Hematopoietic multipotent progenitor cell (in vitro differentiated cells): ENCODE measurements around the gene ZNF174. TPM values are rescaled to one million over a fixed set of nuclear protein-coding genes. Genes with fewer than 3 reads are reported as not detected.

Experiments used
- DNase-seq, 3 donors: peaks; one replicate each; pipeline ENCODE4 v3.0.0-alpha.2; 2011 to 2015; ENCODE audit warnings: low read depth in 2 of 3, low spot score in 2 of 3
- total RNA-seq: library from RNA; depleted of rRNA; stranded (reverse); fragments of >200 nt; gene quantifications from one replicate; pipeline ENCODE4 v1.2.3, GENCODE V29; 2012

The ZNF174 gene
- 8.6 TPM for total RNA-seq

DNA sequence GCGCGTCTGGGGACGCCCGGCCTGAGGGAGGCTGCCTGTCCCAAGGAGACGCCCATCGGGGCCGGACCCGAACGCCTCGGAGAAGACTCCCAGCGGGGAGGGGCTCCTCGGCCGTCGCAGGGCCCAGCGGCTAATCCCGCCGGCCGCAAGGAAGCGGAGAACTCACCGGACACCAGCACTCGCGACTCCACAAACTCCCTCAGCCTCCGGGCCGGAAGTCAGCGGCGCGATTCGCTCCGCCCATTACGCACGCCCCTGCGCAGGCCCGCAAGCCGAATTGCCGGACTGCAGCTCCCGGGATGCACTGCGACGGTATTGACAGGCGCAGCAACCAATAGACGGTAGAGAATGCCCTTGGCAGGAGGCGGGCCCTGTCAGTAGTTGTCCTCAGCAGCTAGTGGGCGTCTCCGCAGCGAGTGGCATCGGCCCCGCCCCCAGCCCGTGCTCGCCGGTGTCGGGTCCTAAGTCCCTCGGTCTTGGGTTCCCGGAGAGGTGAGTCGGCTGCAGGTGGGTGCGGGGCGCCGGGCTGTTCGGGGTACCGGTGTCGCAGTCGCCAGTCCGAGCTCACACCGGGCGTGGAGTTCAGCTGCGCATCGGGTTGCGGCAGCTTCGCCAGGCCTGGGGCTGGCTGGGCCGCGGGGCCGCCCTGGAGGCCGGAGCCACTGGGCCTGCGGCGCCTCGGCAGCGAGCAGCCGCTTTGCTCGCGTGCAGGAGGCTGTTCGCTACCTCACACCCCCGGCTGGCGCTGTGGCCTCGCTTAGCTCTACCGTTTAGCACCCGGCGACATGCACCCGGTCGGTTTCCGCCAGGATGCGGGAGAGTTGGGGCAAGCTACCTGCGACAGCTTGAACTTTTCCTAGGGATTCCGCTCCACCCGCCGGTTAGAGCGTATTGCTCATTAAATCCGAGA lies at the start of gene ZNF174, which contains the start of gene ZSCAN32:
TSS of gene ZNF174 (plus strand) at position 437 of the 910 bp plus-strand sequence. CDS start 790 bp downstream, outside the sequence.
TSS of gene ZSCAN32 (minus strand) at position 226 of the 910 bp plus-strand sequence. CDS start 3,447 bp downstream, outside the sequence.
- DNase-seq, result peak; percentile 85 to 99 (median 98)

DNA sequence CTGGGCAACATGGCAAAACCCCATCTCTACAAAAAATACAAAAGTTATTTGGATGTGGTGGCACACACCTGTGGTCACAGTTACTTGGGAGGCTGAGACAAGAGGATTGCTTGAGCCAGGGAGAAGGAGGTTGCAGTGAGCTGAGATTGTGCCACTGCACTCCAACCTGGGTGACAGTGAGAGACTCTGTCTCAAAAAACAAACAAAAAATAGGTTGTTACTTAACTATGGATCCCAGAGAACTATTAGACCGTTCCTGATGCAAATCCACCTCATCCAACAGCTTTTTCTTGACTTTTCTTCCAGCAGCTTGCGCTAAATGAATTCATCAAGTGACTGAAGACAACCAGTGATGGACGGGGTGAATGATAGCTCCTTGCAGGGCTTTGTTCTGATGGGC lies 45.4 kb upstream of the ZNF174 start, which contains the start of gene OR2C1:
TSS of gene OR2C1 (plus strand) at position 301 of the 400 bp plus-strand sequence. CDS start at position 353, 52 bp downstream.
- no peak for DNase-seq

DNA sequence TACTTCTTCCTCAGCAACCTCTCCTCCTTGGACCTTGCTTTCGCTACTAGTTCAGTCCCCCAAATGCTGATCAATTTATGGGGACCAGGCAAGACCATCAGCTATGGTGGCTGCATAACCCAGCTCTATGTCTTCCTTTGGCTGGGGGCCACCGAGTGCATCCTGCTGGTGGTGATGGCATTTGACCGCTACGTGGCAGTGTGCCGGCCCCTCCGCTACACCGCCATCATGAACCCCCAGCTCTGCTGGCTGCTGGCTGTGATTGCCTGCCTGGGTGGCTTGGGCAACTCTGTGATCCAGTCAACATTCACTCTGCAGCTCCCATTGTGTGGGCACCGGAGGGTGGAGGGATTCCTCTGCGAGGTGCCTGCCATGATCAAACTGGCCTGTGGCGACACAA lies 44.9 kb upstream of the ZNF174 start:
- no peak for DNase-seq

DNA sequence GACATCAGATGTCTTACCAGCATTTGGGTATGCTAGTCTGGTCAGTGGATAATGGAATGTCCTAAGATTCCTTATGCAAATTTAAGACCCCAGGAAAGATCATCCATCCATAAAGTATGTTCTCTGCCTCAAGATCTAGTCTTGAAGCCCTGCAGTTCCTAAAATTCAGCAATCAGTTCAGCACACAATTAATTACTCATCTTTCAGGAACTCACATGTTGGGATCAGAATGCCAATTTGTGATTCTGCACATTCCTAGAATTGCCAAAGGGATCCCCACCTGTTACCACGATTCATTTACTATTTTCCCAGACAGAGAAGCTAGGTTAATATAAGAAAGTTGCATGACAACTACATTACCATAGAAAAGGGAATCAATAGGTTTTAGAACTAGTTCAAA lies 42.1 kb upstream of the ZNF174 start:
- DNase-seq, result no peak

DNA sequence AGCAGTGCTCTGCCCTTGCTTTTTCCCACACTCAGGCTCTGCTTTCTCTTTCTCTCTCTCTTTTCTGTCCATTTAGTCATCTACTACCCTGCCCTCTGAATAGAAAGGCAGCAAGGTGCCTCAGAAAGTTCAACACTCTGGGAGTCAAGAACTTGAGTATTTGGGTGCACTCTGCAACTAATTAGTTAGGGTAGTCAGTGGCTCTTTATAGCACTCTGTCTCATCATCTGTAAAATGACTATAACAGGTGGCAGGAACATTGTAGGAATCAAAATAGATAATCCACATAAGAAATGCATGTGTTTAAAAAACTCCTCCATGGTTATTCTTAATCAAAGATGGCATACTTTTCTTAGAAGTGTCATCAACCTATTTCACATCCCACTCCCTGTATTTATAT lies 38.1 kb upstream of the ZNF174 start:
- DNase-seq, result no peak

DNA sequence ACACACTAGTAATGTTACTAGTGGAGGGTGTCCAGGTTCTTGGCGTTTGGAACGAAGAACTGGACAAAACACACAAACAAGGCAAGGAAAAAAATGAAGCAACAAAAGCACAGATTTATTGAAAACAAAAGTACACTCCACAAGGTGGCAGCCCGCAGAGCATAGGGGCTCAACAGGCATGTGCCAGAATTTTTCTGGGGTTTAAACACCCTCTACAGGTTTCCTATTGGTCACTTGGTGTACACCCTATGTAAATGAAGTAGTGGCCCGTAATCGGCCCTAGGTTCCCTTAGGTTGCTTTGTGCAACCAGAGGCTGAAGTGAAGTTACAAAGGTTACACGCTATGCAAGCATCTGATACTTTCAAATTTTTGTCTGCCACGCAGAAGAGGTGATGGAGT lies 37.2 kb upstream of the ZNF174 start:
- no peak for DNase-seq

DNA sequence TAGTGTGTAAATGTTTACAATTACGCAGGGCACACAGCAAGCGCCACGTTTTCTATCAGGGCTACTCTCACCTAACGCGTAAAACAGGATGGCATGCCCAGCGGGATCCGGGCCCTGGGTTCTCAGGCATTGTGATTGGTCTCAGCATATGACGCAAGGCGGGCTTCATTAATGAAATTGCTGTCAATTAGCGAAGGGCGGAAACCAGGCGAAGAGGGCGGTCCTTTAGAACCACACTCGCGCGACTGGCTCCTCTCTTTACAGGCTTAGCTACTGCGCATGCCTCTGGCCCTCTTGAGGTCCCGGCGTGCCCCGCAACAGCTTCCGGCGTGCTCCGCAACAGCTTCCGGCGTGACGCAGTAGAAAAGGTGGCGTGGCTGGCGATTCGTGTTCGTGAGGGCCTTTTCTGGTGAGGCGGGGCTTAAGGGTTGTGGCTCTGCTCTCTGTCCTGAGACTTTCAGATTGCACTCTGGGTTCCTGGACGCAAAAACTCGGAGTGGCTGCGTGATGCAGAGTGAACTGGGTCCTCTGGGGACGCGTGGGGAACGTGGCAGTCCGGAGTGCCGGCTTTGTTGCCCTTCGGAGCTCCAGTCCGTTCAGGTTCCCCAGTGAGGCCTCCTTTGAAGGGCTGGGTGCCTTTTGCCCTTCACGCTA lies 36.1 kb upstream of the ZNF174 start:
- peak; percentile 55 to 97 (median 92) for DNase-seq

DNA sequence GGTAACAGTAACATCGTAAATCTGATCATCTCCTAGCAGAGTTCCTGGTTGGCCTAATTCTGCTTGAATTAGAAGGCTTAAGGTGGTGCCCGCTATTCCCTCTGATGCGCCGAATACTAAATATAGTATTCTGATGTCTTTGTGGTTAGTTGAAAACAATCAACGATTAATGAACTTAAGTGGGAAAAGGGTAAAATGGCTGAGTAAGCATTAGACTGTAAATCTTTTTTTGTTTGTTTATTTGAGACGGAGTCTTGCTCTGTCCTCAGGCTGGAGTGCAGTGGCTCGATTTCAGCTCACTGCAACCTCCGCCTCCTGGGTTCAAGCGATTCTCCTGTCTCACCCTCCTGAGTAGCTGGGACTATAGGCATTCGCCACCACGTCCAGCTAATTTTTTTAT lies 31.9 kb upstream of the ZNF174 start:
- DNase-seq, result no peak

DNA sequence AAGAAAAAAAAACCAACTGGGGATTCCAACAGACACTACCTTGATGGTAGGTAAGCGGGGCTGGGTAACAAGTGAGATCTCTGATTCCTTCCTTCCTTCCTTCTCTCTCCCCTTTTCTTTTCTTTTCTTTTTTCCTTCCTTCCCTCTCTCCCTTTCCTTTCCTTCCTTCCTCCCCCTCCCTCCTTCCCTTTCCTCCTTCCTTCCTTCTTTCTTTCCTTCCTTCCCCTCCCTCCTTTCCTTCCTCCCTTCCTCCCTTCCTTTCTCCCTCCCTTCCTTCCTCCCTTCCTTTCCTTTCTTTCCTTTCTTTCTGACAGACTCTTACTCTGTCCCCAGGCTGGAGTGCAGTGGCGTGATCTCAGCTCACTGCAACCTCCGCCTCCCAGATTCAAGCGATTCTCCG lies 25.3 kb upstream of the ZNF174 start:
- DNase-seq, result no peak

DNA sequence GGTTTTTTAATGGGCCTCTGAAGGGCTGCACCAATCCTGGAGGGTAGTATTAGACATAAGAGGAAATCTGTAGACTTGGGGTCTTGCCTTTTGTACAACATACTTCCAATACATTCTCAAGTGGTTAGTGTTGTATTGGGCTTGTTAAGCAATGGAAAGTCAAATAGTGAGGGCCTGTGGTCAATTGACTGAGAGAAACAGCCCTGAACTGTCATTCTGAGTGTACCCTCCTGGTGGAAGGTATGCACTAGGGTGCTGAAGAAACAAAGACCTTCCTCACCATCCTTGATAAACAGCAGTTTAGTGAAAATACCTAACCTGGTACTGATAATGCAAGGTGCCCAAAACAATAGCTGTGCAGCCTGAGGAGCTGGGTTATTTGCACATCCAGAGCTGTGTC lies 23.1 kb upstream of the ZNF174 start:
- DNase-seq, result no peak

DNA sequence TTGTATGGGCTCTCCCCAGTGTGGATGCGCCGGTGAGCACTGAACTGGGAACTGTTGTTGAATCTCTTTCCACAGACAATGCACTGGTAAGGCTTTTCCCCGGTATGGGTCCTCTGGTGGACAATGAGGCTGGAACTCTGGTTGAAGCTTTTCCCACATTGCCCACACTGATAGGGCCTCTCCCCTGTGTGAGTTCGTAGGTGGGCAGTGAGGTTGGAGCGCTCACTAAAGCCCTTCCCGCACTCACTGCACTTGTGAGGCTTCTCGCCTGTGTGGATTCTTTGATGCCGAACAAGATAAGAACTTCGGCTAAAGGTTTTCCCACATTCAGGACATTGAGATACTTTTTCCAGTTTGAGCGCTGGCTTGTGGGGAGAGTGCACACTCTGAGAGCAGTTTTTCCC lies 18.0 kb upstream of the ZNF174 start:
- no peak for DNase-seq

DNA sequence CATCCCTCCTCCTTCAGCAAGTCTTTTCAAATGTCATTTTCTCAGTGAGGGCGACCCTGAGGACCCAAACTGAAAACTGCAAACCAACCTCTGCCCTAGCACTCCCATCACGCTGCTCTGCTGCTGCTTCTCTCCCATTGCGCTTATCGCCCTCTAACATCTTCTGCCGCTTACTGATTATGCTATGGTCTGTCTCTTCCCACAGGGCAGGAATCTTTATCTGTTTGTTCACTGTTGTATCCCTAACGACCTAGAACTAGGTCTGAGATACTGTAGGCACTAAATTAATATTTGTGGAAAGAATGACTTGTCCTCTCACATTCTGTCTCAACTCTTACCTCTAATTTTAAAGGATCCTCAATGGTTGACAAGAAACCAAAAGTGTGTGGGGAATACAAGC lies 12.7 kb upstream of the ZNF174 start:
- no peak for DNase-seq

DNA sequence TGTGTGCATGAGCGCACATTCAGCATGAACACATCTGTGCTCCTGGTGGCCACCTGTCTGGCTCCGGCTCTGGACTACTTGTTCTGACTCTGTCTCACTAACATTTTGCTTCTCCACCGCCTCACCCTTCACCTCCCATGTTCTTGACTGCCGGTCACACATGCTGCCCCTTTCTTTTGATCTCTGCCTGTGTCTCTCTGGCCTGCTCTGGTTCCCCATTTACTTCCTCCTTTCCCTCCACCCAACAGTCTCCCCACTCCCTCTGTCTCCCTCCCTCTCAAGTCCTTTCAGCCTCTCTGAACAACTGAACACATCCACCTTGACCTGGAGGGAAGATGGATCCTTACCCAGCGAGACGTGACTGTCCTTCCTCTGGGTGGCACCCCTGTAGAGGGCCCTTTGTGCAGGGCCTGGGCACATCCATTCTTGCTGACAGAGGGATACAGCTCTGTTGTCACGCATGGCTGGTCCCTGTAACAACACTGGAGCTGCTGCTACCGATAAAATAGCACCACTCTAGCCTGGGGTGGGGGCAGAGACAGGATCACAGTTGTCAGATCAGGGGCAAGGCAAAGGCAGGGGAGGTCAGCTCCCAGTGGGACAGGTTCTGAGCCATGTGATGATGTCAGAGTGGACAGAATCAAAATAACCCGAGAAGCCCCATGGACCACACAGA lies 11.2 kb upstream of the ZNF174 start:
- DNase-seq, result no peak

DNA sequence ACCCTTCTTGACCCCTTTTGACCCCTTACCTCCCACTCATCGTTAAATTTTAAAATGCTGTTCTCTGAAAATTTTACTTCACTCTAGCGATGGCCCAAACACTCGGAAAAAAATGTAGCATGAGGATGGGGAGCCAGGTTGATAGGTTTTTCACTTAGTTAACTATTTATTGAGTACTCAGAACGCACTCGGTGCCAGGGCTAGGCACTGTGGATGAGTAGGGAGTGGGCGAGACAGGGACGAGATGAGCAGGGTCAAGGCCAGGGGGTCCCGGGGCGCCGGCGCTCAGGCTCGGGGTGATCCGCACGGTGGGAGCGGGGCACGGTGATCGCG lies 603 bp upstream of the ZNF174 start:
- no peak for DNase-seq

DNA sequence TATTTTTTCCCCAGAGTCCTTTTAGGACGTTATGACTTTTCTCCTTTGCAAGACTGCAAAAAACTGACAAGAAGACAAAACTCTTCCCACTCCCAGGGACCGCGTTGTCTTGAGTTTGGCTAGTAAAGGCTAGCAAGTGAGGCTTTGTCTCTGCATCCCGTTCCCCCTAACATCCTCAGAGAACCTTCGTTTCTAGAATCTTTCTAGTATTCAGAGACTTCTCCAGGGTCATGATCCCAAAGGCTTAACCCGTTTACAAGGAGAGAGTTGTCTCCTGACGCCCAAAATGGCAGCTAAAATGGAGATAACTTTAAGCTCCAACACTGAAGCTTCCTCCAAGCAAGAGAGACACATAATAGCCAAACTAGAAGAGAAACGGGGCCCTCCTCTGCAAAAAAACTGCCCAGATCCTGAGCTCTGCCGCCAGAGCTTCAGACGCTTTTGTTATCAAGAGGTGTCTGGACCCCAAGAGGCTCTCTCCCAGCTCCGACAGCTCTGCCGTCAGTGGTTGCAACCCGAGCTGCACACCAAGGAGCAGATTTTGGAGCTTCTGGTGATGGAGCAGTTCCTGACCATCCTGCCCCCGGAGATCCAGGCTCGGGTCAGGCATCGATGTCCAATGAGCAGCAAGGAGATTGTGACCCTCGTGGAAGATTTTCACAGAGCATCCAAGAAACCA lies 843 bp downstream of the ZNF174 start:
- peak in 1 of 3 donors; percentile 4 for DNase-seq

DNA sequence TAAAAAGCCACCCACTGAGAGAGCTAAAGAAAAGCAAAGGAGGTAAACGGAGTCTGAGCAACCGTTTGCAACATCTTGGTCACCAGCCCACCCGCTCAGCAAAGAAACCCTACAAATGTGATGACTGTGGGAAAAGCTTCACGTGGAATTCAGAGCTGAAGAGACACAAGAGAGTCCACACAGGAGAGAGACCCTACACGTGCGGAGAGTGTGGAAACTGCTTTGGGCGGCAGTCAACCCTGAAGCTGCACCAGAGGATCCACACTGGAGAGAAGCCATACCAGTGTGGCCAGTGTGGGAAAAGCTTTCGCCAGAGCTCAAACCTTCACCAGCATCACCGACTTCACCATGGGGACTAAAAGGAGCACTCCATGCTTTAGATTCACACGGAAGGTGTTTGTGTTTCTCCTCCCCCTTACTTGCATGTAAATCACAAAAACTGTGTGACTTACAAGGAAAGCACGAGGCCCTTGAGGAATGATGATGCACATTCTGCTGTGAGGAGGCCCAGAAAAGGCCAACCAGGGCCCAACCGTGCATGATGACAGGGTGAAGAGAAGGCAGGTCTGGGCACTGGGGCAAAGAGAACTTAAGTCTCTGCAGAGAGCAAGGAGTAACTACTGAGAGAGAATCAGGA lies 7.7 kb downstream of the ZNF174 start:
- no peak for DNase-seq

DNA sequence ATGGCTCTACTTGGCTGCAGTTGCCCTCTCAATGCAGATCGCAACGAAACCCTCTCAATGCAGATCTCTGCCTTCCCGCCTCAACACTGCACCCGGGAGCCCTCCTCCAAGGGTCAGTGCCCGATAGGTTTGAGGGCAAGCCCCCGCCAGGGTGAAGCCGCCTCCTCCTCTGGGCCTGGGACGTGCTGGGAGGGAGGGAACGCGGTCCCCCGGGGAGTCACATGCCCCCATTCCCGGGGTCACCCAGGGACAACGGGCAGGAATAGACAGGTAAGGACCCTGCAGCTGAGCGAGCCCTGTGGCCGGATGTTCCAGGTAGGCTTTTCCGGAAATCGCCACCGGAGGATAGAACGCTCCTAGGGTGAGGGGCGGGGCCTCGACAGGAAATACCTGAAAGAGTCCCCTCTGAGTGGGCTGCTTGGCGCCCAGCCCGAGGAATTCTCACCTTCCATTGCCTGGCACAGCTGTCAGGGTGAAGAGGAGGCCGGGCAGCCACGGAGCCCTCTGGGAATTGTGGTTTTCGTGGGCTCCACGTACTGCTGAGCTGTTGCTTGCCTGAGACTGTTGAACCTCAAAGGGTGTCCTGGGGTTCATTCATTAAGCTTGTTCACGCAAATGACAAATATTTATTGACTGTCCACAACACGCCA lies 12.8 kb downstream of the ZNF174 start:
- DNase-seq, result no peak

DNA sequence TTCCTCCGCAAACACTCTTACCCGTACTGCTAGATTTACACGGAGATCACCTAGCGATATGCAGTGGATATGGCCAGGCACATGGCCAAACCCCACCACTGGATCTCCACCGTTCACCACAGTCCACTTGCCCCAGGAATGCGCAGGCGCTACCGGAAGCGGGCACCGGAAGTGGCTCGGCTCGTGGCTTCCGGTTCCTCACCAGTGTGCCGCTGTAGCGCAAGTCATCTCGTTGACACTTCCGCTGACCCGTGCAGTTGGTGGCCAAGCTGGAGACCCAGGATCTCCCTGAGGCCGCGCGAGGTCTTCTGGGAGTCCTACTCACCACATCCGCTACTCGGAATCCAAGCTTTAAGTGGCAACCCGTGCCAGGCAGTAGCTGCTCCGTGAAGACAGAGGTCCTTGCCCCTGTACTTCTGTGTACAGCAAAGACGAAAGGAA lies 30.8 kb downstream of the ZNF174 start:
- DNase-seq, result peak in 2 of 3 donors; percentile 28 to 57

DNA sequence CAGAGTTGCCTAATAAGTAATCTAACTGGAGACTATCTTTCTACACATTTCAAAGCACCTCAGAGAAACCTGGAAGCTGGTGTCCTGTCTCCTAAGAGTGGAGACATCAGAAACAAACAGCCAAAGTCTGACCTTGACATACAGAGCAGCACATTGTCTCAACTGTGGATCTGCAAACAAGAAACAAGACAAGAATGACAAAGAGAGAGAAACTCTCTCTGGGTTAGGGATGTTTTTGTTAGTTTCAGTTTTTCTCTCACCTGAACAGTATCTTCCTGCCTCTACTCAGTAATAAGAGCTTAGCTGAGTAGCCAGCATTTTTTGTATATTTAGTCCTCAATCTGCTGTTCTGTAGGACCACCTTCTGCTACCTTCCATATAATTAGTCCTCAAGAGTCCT lies 33.4 kb downstream of the ZNF174 start:
- no peak for DNase-seq

DNA sequence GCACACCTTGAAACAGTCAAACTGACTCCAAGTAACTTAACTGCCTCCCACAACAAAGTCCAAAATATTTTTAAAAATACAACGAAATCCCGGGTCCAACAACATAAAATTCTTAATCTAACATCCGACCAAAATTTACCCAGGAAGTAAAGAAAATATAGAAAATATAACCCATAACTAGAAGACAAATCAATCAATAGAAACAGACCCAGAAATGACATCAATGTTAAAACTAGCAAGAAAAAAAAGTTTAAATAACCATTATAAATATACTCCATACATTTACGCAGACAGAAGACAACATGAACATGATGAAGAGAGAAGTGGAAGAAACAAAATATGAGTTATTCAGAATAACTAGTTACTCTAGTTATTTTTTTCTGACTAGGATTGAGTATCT lies 38.6 kb downstream of the ZNF174 start:
- DNase-seq, result no peak
